Left lung (tissue), 10 donors: Measurements from ENCODE around the gene C11orf42. TPM values are rescaled to one million over a fixed set of nuclear protein-coding genes. Genes with fewer than 3 reads are reported as not detected.

Source experiments
- ATAC-seq: fragments of 200-7000 bp; cut with Tn5 transposase; one replicate; pipeline ENCODE4 v1.9.1; 2020; ENCODE audit warnings: moderate library complexity
- DNase-seq, 4 donors: peaks; one replicate each; pipeline ENCODE4 v3.0.0-alpha.2; 2013 to 2020
- H3K27ac ChIP-seq, 2 donors: fragments of 200-600 bp; sonication (generic) in 1 of 2; one replicate each; pipeline versions ENCODE4 v1.5.0 to v1.8.0; 2020 to 2021
- H3K27me3 ChIP-seq, 2 donors: fragments of 200-600 bp; sonication (generic) in 1 of 2; one replicate each; pipeline versions ENCODE4 v1.5.0 to v1.8.0; 2020 to 2021
- H3K36me3 ChIP-seq, 2 donors: fragments of 200-600 bp; sonication (generic) in 1 of 2; one replicate each; pipeline versions ENCODE4 v1.5.0 to v1.8.0; 2020 to 2021
- H3K4me1 ChIP-seq, 2 donors: fragments of 200-600 bp; one replicate each; pipeline ENCODE4 v1.8.0; 2021
- H3K4me3 ChIP-seq, 2 donors: fragments of 200-600 bp; sonication (generic) in 1 of 2; one replicate each; pipeline versions ENCODE4 v1.5.0 to v1.8.0; 2020 to 2021; ENCODE audit warnings: mild to moderate bottlenecking in 1 of 2
- H3K9me3 ChIP-seq, 2 donors: fragments of 200-600 bp; sonication (generic) in 1 of 2; one replicate each; pipeline versions ENCODE4 v1.5.0 to v1.8.0; 2020 to 2021
- CTCF ChIP-seq, 2 donors: fragments of 200-600 bp; sonication (generic) in 1 of 2; IDR thresholded peaks; one replicate each; pipeline versions ENCODE4 v1.5.0 to v1.8.0; 2021; ENCODE audit warnings: antibody characterized with exemption in 2 of 2
- intact Hi-C, 2 donors: fragments of 100-400 bp; cut with DNase I; formaldehyde crosslinking; loops; one replicate each; pipeline versions ENCODE4 v1.11.2 to v1.14.2; 2022
- polyA plus RNA-seq, 6 donors: library from polyadenylated mRNA; unstranded; fragments of 120-200 nt; gene quantifications; one replicate each; pipeline ENCODE4 v1.2.1, GENCODE V29; 2013; ENCODE audit not compliant: insufficient read length in 6 of 6
- total RNA-seq, 2 donors: library from RNA; stranded (reverse); fragmentation: NEBNext Ultra II Directional; extraction: Animal tissue kit (Norgen Biotek cat#: 25700); gene quantifications; one replicate each; pipeline ENCODE4 v1.2.1, GENCODE V29; 2021
- donor health status: DM: no; HTN: yes; CAD: no.
- donor health status: DM: no; HTN: no; CAD: no.

C11orf42 gene
- total and polyA plus RNA-seq, 8 donors: 0.47 to 2.2 (median 0.95) TPM; not detected in 2

GRCh38 chr11:6237266-6237665, 31.9 kb downstream of the C11orf42 start:
- no peak for DNase-seq
- Histone ChIP-seq H3K4me1 (peaks cover 0 to 36% of the 10 kb centered on the region in 2 donors), H3K9me3 (no peaks in the 10 kb centered on the region), H3K27ac (no peak overlapping the region), H3K4me3 (no peak overlapping the region), H3K36me3 (no peaks in the 10 kb centered on the region), H3K27me3 (no peaks in the 10 kb centered on the region)
- TF ChIP-seq CTCF (IDR thresholded peaks at IDR 0.05): no peak
- no peak for ATAC-seq
- intact Hi-C loops: no loop called here

- Histone ChIP-seq H3K36me3 (no peaks in the 10 kb centered on the region), H3K4me3 (no peak overlapping the region), H3K27me3 (no peaks in the 10 kb centered on the region), H3K4me1 (peaks cover 0 to 31% of the 10 kb centered on the region in 2 donors), H3K9me3 (no peaks in the 10 kb centered on the region), H3K27ac (no peak overlapping the region)
- DNase-seq: no peak
- no peak for TF ChIP-seq CTCF (IDR thresholded peaks at IDR 0.05)
- intact Hi-C loops: no loop called here
- ATAC-seq: no peak
Measured at GRCh38 chr11:6237761-6238302, 32.5 kb downstream of the C11orf42 start.

GRCh38 chr11:6238902-6239301, 33.5 kb downstream of the C11orf42 start, which contains the start of gene CNGA4:
CNGA4 (plus strand) TSS chr11:6239089; CDS start chr11:6239207, 118 bp downstream.
- intact Hi-C loops: no loop called here
- no peak for ATAC-seq
- DNase-seq: no peak

GRCh38 chr11:6240139-6240538, 34.8 kb downstream of the C11orf42 start:
- Histone ChIP-seq H3K27me3 (no peaks in the 10 kb centered on the region), H3K27ac (peak overlapping the region in 1 of 2 donors; percentile 23), H3K4me1 (peaks cover 0 to 17% of the 10 kb centered on the region in 2 donors), H3K36me3 (no peaks in the 10 kb centered on the region), H3K4me3 (no peak overlapping the region), H3K9me3 (no peaks in the 10 kb centered on the region)
- ATAC-seq (no peak), DNase-seq (peak in 1 of 4 donors; percentile 65)
- no peak for TF ChIP-seq CTCF (IDR thresholded peaks at IDR 0.05)
- intact Hi-C loops: no loop called here

More at GRCh38 chr11:6238902-6239301, 33.5 kb downstream of the C11orf42 start, which contains the start of gene CNGA4:
- no peak for TF ChIP-seq CTCF (IDR thresholded peaks at IDR 0.05)
- no peak within 1 kb of the TSS for H3K4me3 ChIP-seq
- H3K27me3 ChIP-seq: no peaks in the 10 kb centered on the region
- no peaks in the 10 kb centered on the region for H3K36me3 ChIP-seq
- H3K4me1 ChIP-seq: peaks cover 0 to 20% of the 10 kb centered on the region in 2 donors
- no peak within 1 kb of the TSS for H3K27ac ChIP-seq
- no peaks in the 10 kb centered on the region for H3K9me3 ChIP-seq

- H3K4me1 ChIP-seq: peaks cover 0 to 13% of the 10 kb centered on the region in 2 donors
- intact Hi-C loops: no loop called here
- ATAC-seq (no peak), DNase-seq (no peak)
- H3K9me3 ChIP-seq: no peaks in the 10 kb centered on the region
- peak overlapping the region in 1 of 2 donors; percentile 23 for H3K27ac ChIP-seq
- H3K36me3 ChIP-seq: no peaks in the 10 kb centered on the region
- TF ChIP-seq CTCF (IDR thresholded peaks at IDR 0.05): no peak
- H3K4me3 ChIP-seq: no peak overlapping the region
- no peaks in the 10 kb centered on the region for H3K27me3 ChIP-seq
Measured at GRCh38 chr11:6240781-6241180, 35.4 kb downstream of the C11orf42 start.
